ENCODE measurements around the gene ALG8.
A peak's percentile ranks its signal among the peaks of the same experiment; 100 is the strongest.
"Not testable (repeated sequence)": the region's sequence is repeated elsewhere in the genome, so short reads cannot be mapped to it uniquely, and the experiment has no call there.

The ALG8 gene

GRCh38 chr11:78067704-78068103 lies 71.7 kb downstream of the ALG8 start:
- no peak for DNase-seq

- DNase-seq, result peak; percentile 47 to 76 (median 70)
Measured at GRCh38 chr11:78066471-78066870, 73.0 kb downstream of the ALG8 start.

GRCh38 chr11:78065203-78065602 lies 74.2 kb downstream of the ALG8 start:
- no peak for DNase-seq

- no peak for DNase-seq
Measured at GRCh38 chr11:78063440-78064181, 75.8 kb downstream of the ALG8 start, which contains the start of gene THRSP. Gene THRSP (plus strand): TSS chr11:78063861. CDS start chr11:78063882, 21 bp downstream.

- no peak for DNase-seq
Measured at GRCh38 chr11:78062671-78063070, 76.8 kb downstream of the ALG8 start.

GRCh38 chr11:78061921-78062311 lies 77.5 kb downstream of the ALG8 start:
- no peak for DNase-seq

GRCh38 chr11:78061088-78061920 lies 78.1 kb downstream of the ALG8 start:
- DNase-seq, result no peak

- DNase-seq, result no peak
Measured at GRCh38 chr11:78060533-78060932, 78.9 kb downstream of the ALG8 start.

- not testable (repeated sequence) for DNase-seq
Measured at GRCh38 chr11:78059749-78060328, 79.6 kb downstream of the ALG8 start.

- no peak for DNase-seq
Measured at GRCh38 chr11:78057462-78058055, 81.9 kb downstream of the ALG8 start.

GRCh38 chr11:78056093-78056492 lies 83.3 kb downstream of the ALG8 start:
- no peak for DNase-seq

- no peak for DNase-seq
Measured at GRCh38 chr11:78054971-78055370, 84.5 kb downstream of the ALG8 start.

- no peak for DNase-seq
Measured at GRCh38 chr11:78050964-78051831, 88.2 kb downstream of the ALG8 start.
